Non-pigmented ciliary epithelial cell (primary cell): ENCODE results near the gene GFPT2.

Experiments used
- DNase-seq: peaks from one replicate; pipeline ENCODE4 v3.0.0-alpha.2; 2010; ENCODE audit warnings: low read depth

GFPT2 gene

GRCh38 chr5:180378438-180379344 is 25.6 kb upstream of the GFPT2 start:
- no peak for DNase-seq

- no peak for DNase-seq
Measured at GRCh38 chr5:180377556-180378197, 24.5 kb upstream of the GFPT2 start.

- DNase-seq = no peak
Measured at GRCh38 chr5:180376511-180376910, 23.4 kb upstream of the GFPT2 start.

- no peak for DNase-seq
Measured at GRCh38 chr5:180375955-180376354, 22.8 kb upstream of the GFPT2 start.

- no peak for DNase-seq
Measured at GRCh38 chr5:180375291-180375690, 22.2 kb upstream of the GFPT2 start.

- no peak for DNase-seq
Measured at GRCh38 chr5:180373870-180374269, 20.7 kb upstream of the GFPT2 start.

- no peak for DNase-seq
Measured at GRCh38 chr5:180373454-180373853, 20.3 kb upstream of the GFPT2 start.

- no peak for DNase-seq
Measured at GRCh38 chr5:180371949-180372348, 18.8 kb upstream of the GFPT2 start.

- no peak for DNase-seq
Measured at GRCh38 chr5:180370861-180371641, 17.9 kb upstream of the GFPT2 start.

- DNase-seq = no peak
Measured at GRCh38 chr5:180367991-180368390, 14.9 kb upstream of the GFPT2 start.

- no peak for DNase-seq
Measured at GRCh38 chr5:180367300-180367699, 14.2 kb upstream of the GFPT2 start.

- no peak for DNase-seq
Measured at GRCh38 chr5:180366326-180366725, 13.2 kb upstream of the GFPT2 start.

GRCh38 chr5:180365829-180366228 is 12.7 kb upstream of the GFPT2 start:
- no peak for DNase-seq

GRCh38 chr5:180364306-180364856 is 11.2 kb upstream of the GFPT2 start:
- DNase-seq = no peak

GRCh38 chr5:180360078-180360957 is 7.2 kb upstream of the GFPT2 start:
- DNase-seq = no peak

GRCh38 chr5:180358694-180359093 is 5.6 kb upstream of the GFPT2 start:
- DNase-seq = no peak

- no peak for DNase-seq
Measured at GRCh38 chr5:180358179-180358578, 5.0 kb upstream of the GFPT2 start.

- no peak for DNase-seq
Measured at GRCh38 chr5:180354966-180355365, 1.8 kb upstream of the GFPT2 start.

GRCh38 chr5:180353980-180354452 is 880 bp upstream of the GFPT2 start:
- DNase-seq = no peak

GRCh38 chr5:180352116-180353047 is 754 bp downstream of the GFPT2 start:
- no peak for DNase-seq
